Ecto neural progenitor cell (in vitro differentiated cells): ENCODE measurements around the gene AMH.
"Not testable (repeated sequence)": the region's sequence is repeated elsewhere in the genome, so short reads cannot be mapped to it uniquely, and the experiment has no call there.

Experiments used
- DNase-seq: peaks from one replicate; pipeline ENCODE4 v3.0.0-alpha.2; 2018; ENCODE audit warnings: low spot score

Gene AMH

DNA sequence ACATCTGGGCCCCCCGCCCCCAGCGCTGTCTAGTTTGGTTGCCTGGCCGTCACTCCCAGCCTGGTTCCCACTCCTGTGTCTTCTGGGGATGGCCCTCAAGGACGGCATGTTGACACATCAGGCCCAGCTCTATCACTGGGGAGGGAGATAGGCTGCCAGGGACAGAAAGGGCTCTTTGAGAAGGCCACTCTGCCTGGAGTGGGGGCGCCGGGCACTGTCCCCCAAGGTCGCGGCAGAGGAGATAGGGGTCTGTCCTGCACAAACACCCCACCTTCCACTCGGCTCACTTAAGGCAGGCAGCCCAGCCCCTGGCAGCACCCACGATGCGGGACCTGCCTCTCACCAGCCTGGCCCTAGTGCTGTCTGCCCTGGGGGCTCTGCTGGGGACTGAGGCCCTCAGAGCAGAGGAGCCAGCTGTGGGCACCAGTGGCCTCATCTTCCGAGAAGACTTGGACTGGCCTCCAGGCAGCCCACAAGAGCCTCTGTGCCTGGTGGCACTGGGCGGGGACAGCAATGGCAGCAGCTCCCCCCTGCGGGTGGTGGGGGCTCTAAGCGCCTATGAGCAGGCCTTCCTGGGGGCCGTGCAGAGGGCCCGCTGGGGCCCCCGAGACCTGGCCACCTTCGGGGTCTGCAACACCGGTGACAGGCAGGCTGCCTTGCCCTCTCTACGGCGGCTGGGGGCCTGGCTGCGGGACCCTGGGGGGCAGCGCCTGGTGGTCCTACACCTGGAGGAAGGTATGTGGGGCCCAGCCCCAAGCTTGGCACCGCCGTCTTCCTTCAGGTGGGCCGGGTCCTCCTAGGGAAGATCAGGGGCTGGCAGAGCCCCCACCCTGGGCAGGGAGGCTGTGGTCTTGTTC is at the start of gene AMH:
Gene AMH, plus strand, starts transcription at position 314 of the 857 bp plus-strand sequence. Its CDS starts 10 bp downstream, at position 324.
- no peak for DNase-seq

GRCh38 chr19:2199861-2200623 is 49.1 kb upstream of the AMH start:
- DNase-seq: no peak

GRCh38 chr19:2200624-2201294 is 48.4 kb upstream of the AMH start:
- not testable (repeated sequence) for DNase-seq

GRCh38 chr19:2201473-2202148 is 47.5 kb upstream of the AMH start:
- DNase-seq: no peak

DNA sequence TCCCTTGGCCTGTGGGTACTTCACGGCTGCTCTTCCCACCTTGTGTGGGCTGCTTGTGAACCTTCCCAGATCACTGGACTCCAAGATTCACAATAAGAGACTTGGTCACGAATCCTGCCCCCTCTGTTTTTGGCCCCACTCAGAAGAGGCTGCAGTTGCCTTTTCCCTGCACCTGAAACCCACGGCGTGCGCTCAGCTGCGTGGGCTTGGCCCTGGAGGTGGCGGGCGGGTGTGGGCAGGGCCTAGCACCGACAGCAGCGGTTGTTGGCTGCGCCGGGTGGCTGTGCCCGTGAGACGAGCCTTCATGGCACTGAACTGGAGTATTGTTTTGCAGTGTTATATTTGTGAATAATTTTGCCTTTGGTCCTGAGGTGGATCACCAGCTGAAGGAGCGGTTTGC is 46.8 kb upstream of the AMH start:
- no peak for DNase-seq

GRCh38 chr19:2207008-2207407 is 42.1 kb upstream of the AMH start:
- no peak for DNase-seq

GRCh38 chr19:2207991-2208860 is 40.9 kb upstream of the AMH start:
- DNase-seq: peak; percentile 78

DNA sequence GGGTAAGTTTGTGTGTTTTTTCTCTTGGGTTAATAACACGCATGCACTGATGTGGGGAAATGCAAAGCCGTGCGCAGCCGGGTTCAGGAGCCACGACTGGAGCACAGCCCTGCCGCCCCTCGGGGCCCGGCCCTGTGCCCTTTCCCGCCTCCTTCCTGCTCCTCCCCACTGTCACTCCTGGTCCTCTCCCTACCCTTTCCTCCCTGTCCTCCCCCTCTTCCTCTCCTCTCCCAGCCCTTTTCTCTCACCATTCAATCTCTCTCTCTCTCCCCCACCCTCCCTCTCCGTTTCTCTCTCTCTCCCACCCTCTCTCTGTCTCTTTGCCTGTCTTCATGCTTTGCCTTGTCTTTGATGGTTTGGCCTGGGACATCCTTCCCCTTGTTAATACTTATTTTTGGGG is 40.1 kb upstream of the AMH start:
- DNase-seq: no peak

GRCh38 chr19:2209408-2209807 is 39.7 kb upstream of the AMH start:
- DNase-seq: no peak

DNA sequence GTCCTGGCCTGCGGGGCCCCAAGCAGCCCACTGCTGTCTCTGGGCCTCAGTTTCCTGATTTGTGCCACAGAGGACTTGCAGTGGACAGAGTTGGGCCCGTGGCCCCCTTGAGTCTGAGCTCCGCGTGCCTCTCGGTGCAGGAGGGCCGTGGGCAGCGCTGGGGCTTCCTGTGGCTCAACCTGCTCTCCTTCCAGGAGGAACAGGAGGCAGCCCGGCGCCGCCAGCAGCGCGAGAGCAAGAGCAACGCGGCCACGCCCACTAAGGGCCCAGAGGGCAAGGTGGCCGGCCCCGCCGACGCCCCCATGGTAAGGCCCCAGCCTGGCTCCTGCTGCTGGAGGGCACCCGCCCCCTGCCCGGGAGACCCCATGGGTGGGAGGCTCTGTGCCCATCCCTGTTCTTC is 38.9 kb upstream of the AMH start:
- no peak for DNase-seq

DNA sequence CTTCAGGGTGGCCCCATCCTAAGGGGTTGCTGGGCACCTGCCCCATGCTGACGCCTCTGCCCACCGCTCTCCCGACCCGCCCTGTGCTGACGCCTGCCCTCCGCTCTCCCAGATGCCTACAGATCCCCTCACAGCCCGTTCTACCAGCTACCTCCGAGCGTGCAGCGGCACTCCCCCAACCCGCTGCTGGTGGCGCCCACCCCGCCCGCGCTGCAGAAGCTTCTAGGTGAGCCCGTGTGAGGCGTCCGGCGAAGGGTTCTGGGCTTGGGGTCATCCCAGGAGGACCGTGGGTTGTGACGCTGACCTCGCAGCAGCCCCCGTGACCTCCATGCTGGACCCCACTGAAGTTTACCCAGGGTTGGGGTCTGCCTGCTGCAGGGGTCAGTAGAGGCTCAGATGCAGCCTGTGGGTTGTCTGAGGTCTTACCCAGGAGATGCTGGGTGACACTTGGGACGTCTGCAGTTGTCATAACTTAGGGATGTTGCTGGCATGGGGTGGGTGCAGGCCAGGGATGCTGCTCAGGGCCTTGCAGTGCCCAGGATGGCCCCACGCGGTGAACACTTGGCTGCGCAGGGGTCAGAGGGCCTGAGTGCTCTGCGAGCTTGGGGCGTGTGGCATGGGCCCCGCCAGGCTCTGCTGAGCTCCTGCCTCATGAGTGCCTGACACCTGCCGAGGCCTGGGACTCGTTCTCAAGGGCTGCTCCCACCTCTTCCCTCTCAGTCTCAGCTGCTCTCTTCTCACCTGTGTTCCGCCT is 38.0 kb upstream of the AMH start:
- DNase-seq: no peak

DNA sequence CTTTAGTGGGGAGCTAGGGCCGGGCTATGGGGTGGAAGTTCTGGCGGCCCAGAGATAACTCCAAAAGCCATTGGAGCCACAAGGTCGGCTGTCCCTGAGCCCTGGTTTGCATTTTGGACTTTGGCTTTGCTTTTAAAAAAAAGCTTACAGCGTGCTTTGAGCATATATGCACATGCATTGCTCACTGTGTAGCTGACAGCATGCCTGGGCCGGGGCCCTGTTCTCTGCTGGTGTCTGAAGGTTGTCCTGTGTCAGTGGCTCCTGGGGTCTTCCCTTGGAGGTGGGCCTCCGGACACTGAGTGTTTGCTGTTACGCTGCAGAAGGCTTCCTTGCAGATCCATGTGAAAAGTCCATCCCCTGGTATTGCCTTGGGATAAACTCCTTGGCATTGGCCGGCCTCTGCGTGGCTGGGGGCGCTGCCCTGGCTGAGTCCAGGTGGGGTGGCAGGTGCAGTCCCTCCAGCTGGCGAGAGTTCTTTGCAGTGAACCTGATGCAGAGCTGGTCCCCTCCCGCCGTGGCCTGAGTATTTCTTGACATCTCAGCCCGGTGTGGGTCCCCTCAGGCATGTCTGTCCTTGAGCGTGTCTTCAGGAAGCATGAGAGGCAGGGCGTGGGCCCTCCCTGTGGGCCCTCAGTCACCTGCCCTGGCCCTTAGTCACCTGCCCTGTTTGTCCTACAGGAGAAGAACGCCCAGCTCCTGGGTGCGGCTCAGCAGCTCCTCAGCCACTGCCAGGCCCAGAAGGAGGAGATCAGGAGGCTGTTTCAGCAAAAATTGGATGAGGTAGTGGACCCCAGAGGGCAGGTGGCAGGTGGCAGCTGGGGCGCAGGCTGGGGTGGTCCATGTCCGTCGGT is 36.0 kb upstream of the AMH start:
- no peak for DNase-seq

GRCh38 chr19:2213799-2214198 is 35.3 kb upstream of the AMH start:
- no peak for DNase-seq

DNA sequence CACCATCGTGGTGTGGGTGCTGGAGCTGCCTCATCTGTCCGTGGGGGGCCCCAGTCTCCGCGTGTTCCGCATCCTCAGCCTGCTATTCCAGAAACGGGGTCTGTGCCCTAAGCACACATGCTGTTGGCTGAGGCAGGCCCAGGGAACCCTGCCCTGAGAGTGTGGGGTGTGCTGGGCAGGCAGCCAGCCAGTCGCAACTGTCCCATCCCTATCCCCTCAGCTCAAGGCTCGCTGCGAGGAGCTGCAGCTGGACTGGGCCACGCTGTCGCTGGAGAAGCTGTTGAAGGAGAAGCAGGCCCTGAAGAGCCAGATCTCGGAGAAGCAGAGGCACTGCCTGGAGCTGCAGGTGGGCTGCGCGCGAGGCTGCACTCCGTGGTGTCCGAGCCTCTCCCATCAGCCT is 34.9 kb upstream of the AMH start:
- no peak for DNase-seq

DNA sequence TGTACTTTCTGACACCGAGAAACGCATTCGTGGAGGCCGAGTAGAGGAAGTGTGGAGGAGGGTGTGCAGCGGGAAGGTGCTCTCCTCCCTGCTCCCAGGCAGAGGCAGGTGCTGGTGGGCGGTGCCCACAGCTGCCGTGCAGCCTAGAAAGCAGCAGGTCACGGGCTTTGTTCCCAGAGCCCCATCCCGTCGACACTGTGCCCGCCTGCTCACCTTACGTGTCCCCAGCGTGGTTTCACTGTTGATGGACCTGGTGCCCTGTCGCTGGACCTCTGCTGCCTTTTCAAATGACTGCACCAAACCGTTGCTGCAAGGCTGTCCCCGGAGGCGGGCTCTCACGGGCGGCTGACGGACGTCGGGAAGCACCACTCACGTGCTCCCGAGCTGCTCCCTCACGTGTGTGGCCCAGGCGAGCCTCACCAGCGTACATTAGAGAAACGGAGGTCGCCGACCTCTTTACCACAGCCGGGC is 33.8 kb upstream of the AMH start:
- peak; percentile 62 for DNase-seq

DNA sequence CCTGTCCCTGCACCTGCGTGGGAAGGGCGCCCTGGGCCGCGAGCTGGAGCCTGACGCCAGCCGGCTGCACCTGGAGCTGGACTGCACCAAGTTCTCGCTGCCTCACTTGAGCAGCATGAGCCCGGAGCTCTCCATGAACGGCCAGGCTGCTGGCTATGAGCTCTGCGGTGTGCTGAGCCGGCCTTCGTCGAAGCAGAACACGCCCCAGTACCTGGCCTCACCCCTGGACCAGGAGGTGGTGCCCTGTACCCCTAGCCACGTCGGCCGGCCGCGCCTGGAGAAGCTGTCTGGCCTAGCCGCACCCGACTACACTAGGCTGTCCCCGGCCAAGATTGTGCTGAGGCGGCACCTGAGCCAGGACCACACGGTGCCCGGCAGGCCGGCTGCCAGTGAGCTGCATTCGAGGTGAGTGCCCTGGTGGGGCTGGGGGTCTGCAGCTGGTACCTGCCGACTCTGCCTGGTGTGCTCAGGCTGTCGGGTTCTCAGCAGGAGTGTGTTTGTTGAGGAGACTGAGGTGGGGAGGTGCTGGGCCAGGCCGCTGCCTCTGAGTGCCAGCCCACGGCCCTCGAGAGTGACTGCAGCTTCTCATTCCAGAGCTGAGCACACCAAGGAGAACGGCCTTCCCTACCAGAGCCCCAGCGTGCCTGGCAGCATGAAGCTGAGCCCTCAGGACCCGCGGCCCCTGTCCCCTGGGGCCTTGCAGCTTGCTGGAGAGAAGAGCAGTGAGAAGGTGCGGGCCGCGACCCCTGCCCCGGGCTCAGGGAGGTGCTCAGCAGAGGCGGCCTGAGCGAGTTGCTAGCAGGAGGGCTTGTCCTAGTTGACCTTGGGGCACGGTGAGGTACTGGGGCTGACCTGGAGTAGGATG is 32.5 kb upstream of the AMH start:
- DNase-seq: no peak

- DNase-seq: no peak
Observed at GRCh38 chr19:2217591-2217990, 31.5 kb upstream of the AMH start.

DNA sequence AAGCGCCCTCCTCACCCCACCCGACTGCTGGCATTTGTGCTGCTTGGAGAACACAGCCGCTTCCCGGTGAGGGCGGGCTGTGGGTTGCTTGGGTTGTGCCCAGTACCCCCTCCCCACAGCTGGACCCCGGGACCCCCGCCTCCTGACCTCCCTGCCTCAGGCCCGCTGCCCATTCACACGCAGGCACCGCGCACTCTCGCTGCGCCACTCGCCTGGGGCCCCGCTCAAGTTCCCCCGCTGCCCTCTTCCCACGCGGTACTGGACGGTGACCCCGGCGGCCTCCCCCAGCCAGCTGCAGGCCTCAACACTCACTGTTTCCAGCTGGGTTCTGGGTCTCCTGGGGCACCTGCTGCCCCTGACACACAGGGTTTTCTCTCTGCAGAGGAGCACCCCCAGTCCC is 29.4 kb upstream of the AMH start:
- DNase-seq: no peak
